ENCODE results near the gene EZH1.

EZH1 gene

GRCh38 chr17:42782166-42783061, 37.6 kb upstream of the EZH1 start:
- peaks cover 0 to 12% (median 0%) of the 10 kb centered on the region in 11 experiments; a peak in 1 of 22 replicates for H3K9me3 ChIP-seq (replicated peaks in 1 of 11)
- peaks cover 0 to 32% (median 8%) of the 10 kb centered on the region in 10 experiments; a peak in 13 of 20 replicates for H3K4me1 ChIP-seq
- no peak overlapping the region for H3K9ac ChIP-seq
- no peak overlapping the region for H3K4me2 ChIP-seq
- H3K36me3 ChIP-seq = peaks cover 0 to 26% (median 22%) of the 10 kb centered on the region in 11 experiments; a peak in 15 of 22 replicates
- TF ChIP-seq Cebpa-rat (IDR thresholded peaks at IDR 0.05) = no peak
- H3K4me3 ChIP-seq = no peak overlapping the region
- H3K27ac ChIP-seq = no peak overlapping the region
- H4K20me1 ChIP-seq = peaks cover 0 to 61% (median 14%) of the 10 kb centered on the region in 11 experiments; a peak in 14 of 22 replicates
- H3K27me3 ChIP-seq = peaks cover 86 to 100% (median 98%) of the 10 kb centered on the region in 11 experiments

GRCh38 chr17:42781639-42782165, 36.9 kb upstream of the EZH1 start:
- no peak overlapping the region for H3K4me3 ChIP-seq
- peaks cover 0 to 12% (median 0%) of the 10 kb centered on the region in 11 experiments; a peak in 1 of 22 replicates for H3K9me3 ChIP-seq (replicated peaks in 1 of 11)
- H4K20me1 ChIP-seq = peaks cover 0 to 61% (median 14%) of the 10 kb centered on the region in 11 experiments; a peak in 14 of 22 replicates
- H3K36me3 ChIP-seq = peaks cover 0 to 31% (median 24%) of the 10 kb centered on the region in 11 experiments; a peak in 17 of 22 replicates
- TF ChIP-seq Cebpa-rat (IDR thresholded peaks at IDR 0.05) = no peak
- no peak overlapping the region for H3K9ac ChIP-seq
- H3K4me1 ChIP-seq = peaks cover 0 to 30% (median 8%) of the 10 kb centered on the region in 10 experiments; a peak in 12 of 20 replicates
- no peak overlapping the region for H3K27ac ChIP-seq
- H3K4me2 ChIP-seq = no peak overlapping the region
- peaks cover 81 to 93% (median 91%) of the 10 kb centered on the region in 11 experiments for H3K27me3 ChIP-seq

- peak overlapping the region in 8 of 11 experiments; percentile 7 to 56 (median 33); a peak in 9 of 22 replicates for H3K4me2 ChIP-seq
- H3K9ac ChIP-seq = no peak overlapping the region
- H3K4me3 ChIP-seq = peak overlapping the region in 2 of 10 experiments; percentile 31 to 35; a peak in 2 of 20 replicates
- H4K20me1 ChIP-seq = peaks cover 0 to 61% (median 14%) of the 10 kb centered on the region in 11 experiments; a peak in 14 of 22 replicates
- peaks cover 4 to 37% (median 25%) of the 10 kb centered on the region in 11 experiments; a peak in 17 of 22 replicates for H3K36me3 ChIP-seq
- peaks cover under 1 to 37% (median 13%) of the 10 kb centered on the region in 10 experiments; a peak in 16 of 20 replicates for H3K4me1 ChIP-seq
- no peak overlapping the region for H3K27ac ChIP-seq
- no peak for TF ChIP-seq Cebpa-rat (IDR thresholded peaks at IDR 0.05)
- H3K27me3 ChIP-seq = peaks cover 75 to 87% (median 84%) of the 10 kb centered on the region in 11 experiments
- peaks cover 0 to 10% (median 0%) of the 10 kb centered on the region in 11 experiments; a peak in 1 of 22 replicates for H3K9me3 ChIP-seq (replicated peaks in 1 of 11)
Measured at GRCh38 chr17:42780851-42781638, 36.2 kb upstream of the EZH1 start.

GRCh38 chr17:42779936-42780850, 35.4 kb upstream of the EZH1 start, which contains the start of gene WNK4:
Gene WNK4, plus strand, starts transcription at chr17:42780610. Its CDS starts 89 bp downstream, at chr17:42780699.
- peak within 1 kb of the TSS in 9 of 11 experiments; percentile 7 to 56 (median 28); a peak in 10 of 22 replicates for H3K4me2 ChIP-seq
- H4K20me1 ChIP-seq = peaks cover 0 to 59% (median 14%) of the 10 kb centered on the region in 11 experiments; a peak in 14 of 22 replicates
- no peak within 1 kb of the TSS for H3K9ac ChIP-seq
- peak within 1 kb of the TSS in 2 of 10 experiments; percentile 31 to 35; a peak in 3 of 20 replicates for H3K4me3 ChIP-seq
- H3K9me3 ChIP-seq (replicated peaks in 1 of 11) = peaks cover 0 to 2% (median 0%) of the 10 kb centered on the region in 11 experiments; a peak in 1 of 22 replicates
- H3K27ac ChIP-seq = no peak within 1 kb of the TSS
- H3K4me1 ChIP-seq = peaks cover 8 to 45% (median 21%) of the 10 kb centered on the region in 10 experiments; a peak in 19 of 20 replicates
- H3K27me3 ChIP-seq = peaks cover 66 to 78% (median 75%) of the 10 kb centered on the region in 11 experiments
- no peak for TF ChIP-seq Cebpa-rat (IDR thresholded peaks at IDR 0.05)
- peaks cover 4 to 42% (median 25%) of the 10 kb centered on the region in 11 experiments; a peak in 17 of 22 replicates for H3K36me3 ChIP-seq

GRCh38 chr17:42779304-42779935, 34.6 kb upstream of the EZH1 start:
- H3K27ac ChIP-seq = no peak overlapping the region
- H3K4me3 ChIP-seq = no peak overlapping the region; a peak in 1 of 20 replicates

GRCh38 chr17:42778570-42778969, 33.7 kb upstream of the EZH1 start:
- peaks cover 4 to 42% (median 25%) of the 10 kb centered on the region in 11 experiments; a peak in 17 of 22 replicates for H3K36me3 ChIP-seq
- no peak overlapping the region for H3K9ac ChIP-seq
- no peak overlapping the region for H3K4me3 ChIP-seq
- no peaks in the 10 kb centered on the region for H3K9me3 ChIP-seq (replicated peaks in 1 of 11)
- peaks cover 0 to 49% (median 14%) of the 10 kb centered on the region in 11 experiments; a peak in 13 of 22 replicates for H4K20me1 ChIP-seq
- H3K4me2 ChIP-seq = peak overlapping the region in 2 of 11 experiments; percentile 6 to 40; a peak in 2 of 22 replicates
- H3K4me1 ChIP-seq = peaks cover 18 to 61% (median 33%) of the 10 kb centered on the region in 10 experiments
- H3K27me3 ChIP-seq = peaks cover 50 to 73% (median 67%) of the 10 kb centered on the region in 11 experiments
- no peak overlapping the region for H3K27ac ChIP-seq
- TF ChIP-seq Cebpa-rat (IDR thresholded peaks at IDR 0.05) = no peak

More at GRCh38 chr17:42779304-42779935, 34.6 kb upstream of the EZH1 start:
- Histone ChIP-seq H3K9ac (no peak overlapping the region), H3K27me3 (peaks cover 58 to 73% (median 69%) of the 10 kb centered on the region in 11 experiments), H3K36me3 (peaks cover 4 to 42% (median 25%) of the 10 kb centered on the region in 11 experiments; a peak in 17 of 22 replicates), H3K4me2 (peak overlapping the region in 6 of 11 experiments; percentile 22 to 50 (median 39); a peak in 5 of 22 replicates), H4K20me1 (peaks cover 0 to 53% (median 14%) of the 10 kb centered on the region in 11 experiments; a peak in 13 of 22 replicates), H3K9me3 (replicated peaks in 1 of 11) (no peaks in the 10 kb centered on the region), H3K4me1 (peaks cover 10 to 53% (median 25%) of the 10 kb centered on the region in 10 experiments; a peak in 19 of 20 replicates)
- no peak for TF ChIP-seq Cebpa-rat (IDR thresholded peaks at IDR 0.05)

All from BLaER1 treated with 17β-estradiol and CSF1 and Interleukin-3, amounts not matched to agents 10 nM and 100 nM (cell line).